Measurements from ENCODE around the gene PDE4A. TPM values are rescaled to one million over a fixed set of nuclear protein-coding genes. Genes with fewer than 3 reads are reported as not detected.

The PDE4A gene
- total and polyA plus RNA-seq, 2 experiments from 2014 or later, result 2.8 to 4.3 TPM

DNA sequence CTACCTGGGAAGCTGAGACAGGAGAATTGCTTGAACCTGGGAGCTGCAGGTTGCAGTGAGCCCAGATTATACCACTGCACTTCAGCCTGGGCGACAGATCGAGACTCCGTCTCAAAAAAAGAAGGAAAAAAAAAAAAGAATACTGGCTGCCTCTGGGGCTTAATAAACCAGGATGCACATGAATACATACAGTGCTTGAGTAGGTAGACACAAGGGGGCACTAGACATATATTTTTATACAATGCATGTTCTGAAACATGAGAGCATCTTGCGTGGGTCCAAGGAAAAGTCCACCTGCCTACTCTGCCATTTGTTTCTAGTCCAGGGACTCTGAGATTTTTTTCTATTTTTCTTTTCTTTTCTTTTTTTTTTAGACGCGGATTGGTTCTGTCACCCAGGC, 51.6 kb downstream of the PDE4A start:
- no peaks in the 10 kb centered on the region for H3K9me3 ChIP-seq (ENCODE audit: low read depth)
- H3K4me2 ChIP-seq, result no peak overlapping the region
- H4K20me1 ChIP-seq (ENCODE audit: insufficient read depth, poor library complexity, severe bottlenecking), result no peaks in the 10 kb centered on the region
- no peak overlapping the region for H3K4me3 ChIP-seq
- no peaks in the 10 kb centered on the region for H3K79me2 ChIP-seq
- no peaks in the 10 kb centered on the region for H3K4me1 ChIP-seq (ENCODE audit: insufficient read depth)
- H3K9me2 ChIP-seq (replicated peaks; ENCODE audit: insufficient read depth), result no peaks in the 10 kb centered on the region
- no peaks in the 10 kb centered on the region for H3K27me3 ChIP-seq
- no peaks in the 10 kb centered on the region for H3K36me3 ChIP-seq (replicated peaks; ENCODE audit: insufficient read depth, low read depth)
- 68% methylated on average over 6 of the region's 6 CpGs for WGBS (ENCODE audit: low lambda C conversion rate, missing lambda C conversion rate)
- no peak overlapping the region for H3K27ac ChIP-seq
- no peak overlapping the region for H2AFZ ChIP-seq
- no peak for TF ChIP-seq EZH2 (IDR thresholded peaks at IDR 0.05; ENCODE audit: borderline replicate concordance)
- TF ChIP-seq, protein P1, sequence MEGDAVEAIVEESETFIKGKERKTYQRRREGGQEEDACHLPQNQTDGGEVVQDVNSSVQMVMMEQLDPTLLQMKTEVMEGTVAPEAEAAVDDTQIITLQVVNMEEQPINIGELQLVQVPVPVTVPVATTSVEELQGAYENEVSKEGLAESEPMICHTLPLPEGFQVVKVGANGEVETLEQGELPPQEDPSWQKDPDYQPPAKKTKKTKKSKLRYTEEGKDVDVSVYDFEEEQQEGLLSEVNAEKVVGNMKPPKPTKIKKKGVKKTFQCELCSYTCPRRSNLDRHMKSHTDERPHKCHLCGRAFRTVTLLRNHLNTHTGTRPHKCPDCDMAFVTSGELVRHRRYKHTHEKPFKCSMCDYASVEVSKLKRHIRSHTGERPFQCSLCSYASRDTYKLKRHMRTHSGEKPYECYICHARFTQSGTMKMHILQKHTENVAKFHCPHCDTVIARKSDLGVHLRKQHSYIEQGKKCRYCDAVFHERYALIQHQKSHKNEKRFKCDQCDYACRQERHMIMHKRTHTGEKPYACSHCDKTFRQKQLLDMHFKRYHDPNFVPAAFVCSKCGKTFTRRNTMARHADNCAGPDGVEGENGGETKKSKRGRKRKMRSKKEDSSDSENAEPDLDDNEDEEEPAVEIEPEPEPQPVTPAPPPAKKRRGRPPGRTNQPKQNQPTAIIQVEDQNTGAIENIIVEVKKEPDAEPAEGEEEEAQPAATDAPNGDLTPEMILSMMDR (IDR thresholded peaks at IDR 0.05; ENCODE audit: poor library complexity), result peak; percentile 45
- TF ChIP-seq EZH2phosphoT487 (IDR thresholded peaks at IDR 0.05; ENCODE audit: low read depth, severe bottlenecking, unreplicated experiment), result no peak
- peak; percentile 58 for DNase-seq (ENCODE audit: low spot score)

DNA sequence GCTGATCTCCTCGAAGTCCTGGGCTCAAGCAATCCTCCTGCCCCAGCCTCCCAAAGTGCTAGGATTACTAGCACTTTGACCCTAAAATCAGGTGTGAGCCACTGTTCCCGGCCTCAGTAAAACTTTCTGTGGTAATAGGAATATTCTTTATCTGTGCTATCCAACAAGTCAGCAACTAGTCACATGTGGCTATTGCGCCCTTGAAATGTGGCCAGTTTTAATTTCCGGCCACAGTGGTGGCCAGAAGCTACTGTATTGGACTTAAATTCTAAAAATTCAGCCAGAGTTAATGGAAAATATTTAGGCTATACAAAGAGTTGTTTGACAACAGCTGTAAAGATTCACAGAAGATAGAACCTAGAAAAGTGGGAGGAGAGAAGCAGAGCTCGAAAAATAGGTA, 52.9 kb downstream of the PDE4A start:
- 92% methylated on average over 5 of the region's 5 CpGs for WGBS (ENCODE audit: low lambda C conversion rate, missing lambda C conversion rate)
- TF ChIP-seq, protein P1 (IDR thresholded peaks at IDR 0.05; ENCODE audit: poor library complexity), result no peak
- DNase-seq (ENCODE audit: low spot score), result no peak
- H3K9me2 ChIP-seq (replicated peaks; ENCODE audit: insufficient read depth), result no peaks in the 10 kb centered on the region
- no peaks in the 10 kb centered on the region for H3K36me3 ChIP-seq (replicated peaks; ENCODE audit: insufficient read depth, low read depth)
- no peak overlapping the region for H2AFZ ChIP-seq
- no peaks in the 10 kb centered on the region for H3K9me3 ChIP-seq (ENCODE audit: low read depth)
- H3K27ac ChIP-seq, result no peak overlapping the region
- H3K4me2 ChIP-seq, result no peak overlapping the region
- no peaks in the 10 kb centered on the region for H3K27me3 ChIP-seq
- no peaks in the 10 kb centered on the region for H3K79me2 ChIP-seq
- no peaks in the 10 kb centered on the region for H4K20me1 ChIP-seq (ENCODE audit: insufficient read depth, poor library complexity, severe bottlenecking)
- no peaks in the 10 kb centered on the region for H3K4me1 ChIP-seq (ENCODE audit: insufficient read depth)
- no peak overlapping the region for H3K4me3 ChIP-seq

DNA sequence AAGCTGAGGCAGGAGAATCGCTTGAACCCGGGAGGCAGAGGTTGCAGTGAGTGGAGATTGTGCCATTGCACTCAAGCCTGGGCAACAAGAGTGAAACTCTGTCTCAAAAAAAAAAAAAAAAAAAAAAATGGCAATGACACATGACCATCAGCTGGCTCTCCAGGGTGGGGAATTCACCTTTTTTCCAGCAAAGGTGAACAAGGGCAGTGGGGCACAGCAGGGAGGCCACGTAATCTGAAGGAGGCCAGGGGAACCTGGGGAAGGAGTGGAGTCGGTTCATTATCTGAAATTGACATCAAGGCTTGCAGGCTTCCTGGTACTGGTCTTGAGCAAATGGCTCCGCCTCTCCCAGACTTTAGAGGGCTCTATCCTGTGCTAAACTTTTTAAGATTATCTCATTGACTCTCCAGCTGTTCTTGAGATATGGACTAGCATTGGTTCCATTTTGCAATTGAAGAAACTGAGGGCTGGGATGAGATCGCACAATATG, 54.7 kb downstream of the PDE4A start:
- TF ChIP-seq, protein P1 (IDR thresholded peaks at IDR 0.05; ENCODE audit: poor library complexity), result no peak
- TF ChIP-seq EZH2phosphoT487 (IDR thresholded peaks at IDR 0.05; ENCODE audit: low read depth, severe bottlenecking, unreplicated experiment), result no peak
- no peak for TF ChIP-seq EZH2 (IDR thresholded peaks at IDR 0.05; ENCODE audit: borderline replicate concordance)
- H3K27me3 ChIP-seq, result no peaks in the 10 kb centered on the region
- H3K4me1 ChIP-seq (ENCODE audit: insufficient read depth), result no peaks in the 10 kb centered on the region
- H3K79me2 ChIP-seq, result no peaks in the 10 kb centered on the region
- no peak overlapping the region for H2AFZ ChIP-seq
- no peaks in the 10 kb centered on the region for H3K9me3 ChIP-seq (ENCODE audit: low read depth)
- no peak overlapping the region for H3K4me2 ChIP-seq
- no peak for DNase-seq (ENCODE audit: low spot score)
- no peaks in the 10 kb centered on the region for H4K20me1 ChIP-seq (ENCODE audit: insufficient read depth, poor library complexity, severe bottlenecking)
- H3K27ac ChIP-seq, result no peak overlapping the region
- no peaks in the 10 kb centered on the region for H3K36me3 ChIP-seq (replicated peaks; ENCODE audit: insufficient read depth, low read depth)
- no peaks in the 10 kb centered on the region for H3K9me2 ChIP-seq (replicated peaks; ENCODE audit: insufficient read depth)
- H3K4me3 ChIP-seq, result no peak overlapping the region
- 65% methylated on average over 6 of the region's 6 CpGs for WGBS (ENCODE audit: low lambda C conversion rate, missing lambda C conversion rate)

DNA sequence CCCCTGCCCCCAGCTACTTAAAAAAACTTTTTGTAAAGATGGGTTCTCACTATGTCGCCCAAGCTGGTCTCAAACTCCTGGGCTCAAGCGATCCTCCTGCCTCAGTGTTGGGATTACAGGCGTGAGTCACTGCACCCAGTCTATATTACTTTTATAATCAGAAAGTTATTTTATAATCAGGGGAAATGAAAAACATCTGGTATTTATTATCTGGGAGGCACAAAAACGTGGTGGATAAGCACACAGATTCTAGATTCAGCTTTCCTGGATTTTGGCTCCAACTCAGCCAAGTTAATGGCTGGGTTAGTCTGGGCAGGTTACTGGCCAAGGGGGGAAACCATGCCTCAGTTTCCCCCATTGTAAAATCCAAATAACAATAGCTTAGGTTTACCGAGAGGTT, 58.1 kb downstream of the PDE4A start:
- no peaks in the 10 kb centered on the region for H3K79me2 ChIP-seq
- H3K9me3 ChIP-seq (ENCODE audit: low read depth), result no peaks in the 10 kb centered on the region
- TF ChIP-seq, protein P1 (IDR thresholded peaks at IDR 0.05; ENCODE audit: poor library complexity), result no peak
- TF ChIP-seq EZH2phosphoT487 (IDR thresholded peaks at IDR 0.05; ENCODE audit: low read depth, severe bottlenecking, unreplicated experiment) (no peak), EZH2 (IDR thresholded peaks at IDR 0.05; ENCODE audit: borderline replicate concordance) (no peak)
- no peaks in the 10 kb centered on the region for H3K9me2 ChIP-seq (replicated peaks; ENCODE audit: insufficient read depth)
- no peak for DNase-seq (ENCODE audit: low spot score)
- no peaks in the 10 kb centered on the region for H3K27me3 ChIP-seq
- H3K36me3 ChIP-seq (replicated peaks; ENCODE audit: insufficient read depth, low read depth), result no peaks in the 10 kb centered on the region
- H3K4me2 ChIP-seq, result peak overlapping the region; percentile 66
- H3K27ac ChIP-seq, result no peak overlapping the region
- WGBS (ENCODE audit: low lambda C conversion rate, missing lambda C conversion rate), result 47% methylated on average over 5 of the region's 5 CpGs
- no peaks in the 10 kb centered on the region for H3K4me1 ChIP-seq (ENCODE audit: insufficient read depth)
- H4K20me1 ChIP-seq (ENCODE audit: insufficient read depth, poor library complexity, severe bottlenecking), result no peaks in the 10 kb centered on the region
- no peak overlapping the region for H2AFZ ChIP-seq
- no peak overlapping the region for H3K4me3 ChIP-seq
